ENCODE measurements around the gene KRT84.

KRT84 gene, protein sequence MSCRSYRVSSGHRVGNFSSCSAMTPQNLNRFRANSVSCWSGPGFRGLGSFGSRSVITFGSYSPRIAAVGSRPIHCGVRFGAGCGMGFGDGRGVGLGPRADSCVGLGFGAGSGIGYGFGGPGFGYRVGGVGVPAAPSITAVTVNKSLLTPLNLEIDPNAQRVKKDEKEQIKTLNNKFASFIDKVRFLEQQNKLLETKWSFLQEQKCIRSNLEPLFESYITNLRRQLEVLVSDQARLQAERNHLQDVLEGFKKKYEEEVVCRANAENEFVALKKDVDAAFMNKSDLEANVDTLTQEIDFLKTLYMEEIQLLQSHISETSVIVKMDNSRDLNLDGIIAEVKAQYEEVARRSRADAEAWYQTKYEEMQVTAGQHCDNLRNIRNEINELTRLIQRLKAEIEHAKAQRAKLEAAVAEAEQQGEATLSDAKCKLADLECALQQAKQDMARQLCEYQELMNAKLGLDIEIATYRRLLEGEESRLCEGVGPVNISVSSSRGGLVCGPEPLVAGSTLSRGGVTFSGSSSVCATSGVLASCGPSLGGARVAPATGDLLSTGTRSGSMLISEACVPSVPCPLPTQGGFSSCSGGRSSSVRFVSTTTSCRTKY

DNA sequence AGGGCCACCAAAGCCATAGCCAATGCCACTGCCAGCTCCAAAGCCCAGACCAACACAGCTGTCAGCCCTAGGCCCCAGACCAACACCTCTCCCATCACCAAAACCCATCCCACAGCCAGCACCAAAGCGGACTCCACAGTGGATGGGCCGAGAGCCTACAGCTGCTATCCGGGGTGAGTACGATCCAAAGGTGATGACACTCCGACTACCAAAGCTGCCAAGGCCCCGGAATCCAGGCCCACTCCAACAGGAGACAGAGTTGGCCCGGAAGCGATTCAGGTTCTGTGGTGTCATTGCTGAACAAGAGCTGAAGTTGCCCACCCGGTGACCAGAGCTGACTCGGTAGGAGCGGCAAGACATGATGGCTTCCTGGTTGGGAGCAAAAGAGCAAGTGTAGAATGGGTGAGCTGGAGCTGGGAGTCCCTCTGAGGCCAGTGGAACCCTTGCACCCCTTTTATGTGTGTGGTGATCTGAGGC lies at the start of gene KRT84:
Gene KRT84 (minus strand): TSS at position 427 of the 477 bp plus-strand sequence. CDS start 67 bp downstream, at position 360.
- DNase-seq = no peak

DNA sequence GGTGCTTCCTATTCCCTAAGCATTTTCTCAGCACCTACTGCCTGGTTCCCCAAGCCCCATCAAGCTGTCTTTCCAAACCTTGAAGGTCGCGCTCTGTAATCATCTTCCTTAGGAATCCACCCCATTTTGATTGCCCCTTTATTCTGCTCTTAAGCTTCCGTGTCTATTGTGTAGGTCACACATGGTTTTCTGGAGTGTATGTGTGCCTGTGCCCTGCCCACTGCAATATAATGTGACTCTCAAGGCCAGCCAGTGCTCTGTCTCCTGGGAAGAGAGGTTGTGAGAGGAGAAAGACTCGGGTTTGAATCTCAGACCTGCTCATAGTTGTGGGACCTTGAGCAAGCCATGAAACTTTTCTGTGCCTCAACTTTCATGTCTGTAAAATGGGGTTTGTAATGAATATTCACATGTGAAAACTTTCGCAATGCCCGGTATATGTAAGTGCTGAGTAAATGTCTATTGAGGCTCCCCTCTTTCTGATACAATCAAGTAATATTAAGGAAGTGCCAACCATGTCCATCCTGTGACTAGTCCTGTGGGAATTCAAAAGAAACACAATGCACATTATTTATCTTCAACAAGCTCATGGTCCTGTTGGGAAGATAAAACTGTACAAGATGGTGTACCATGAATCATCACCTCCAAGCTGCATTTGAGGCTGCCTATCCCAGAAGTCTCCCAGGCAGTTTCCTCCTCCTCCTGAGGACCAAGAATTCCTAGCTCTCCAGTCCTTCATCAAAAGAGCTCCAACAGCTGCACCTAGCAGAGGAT lies 49.5 kb upstream of the KRT84 start:
- no peak for DNase-seq

DNA sequence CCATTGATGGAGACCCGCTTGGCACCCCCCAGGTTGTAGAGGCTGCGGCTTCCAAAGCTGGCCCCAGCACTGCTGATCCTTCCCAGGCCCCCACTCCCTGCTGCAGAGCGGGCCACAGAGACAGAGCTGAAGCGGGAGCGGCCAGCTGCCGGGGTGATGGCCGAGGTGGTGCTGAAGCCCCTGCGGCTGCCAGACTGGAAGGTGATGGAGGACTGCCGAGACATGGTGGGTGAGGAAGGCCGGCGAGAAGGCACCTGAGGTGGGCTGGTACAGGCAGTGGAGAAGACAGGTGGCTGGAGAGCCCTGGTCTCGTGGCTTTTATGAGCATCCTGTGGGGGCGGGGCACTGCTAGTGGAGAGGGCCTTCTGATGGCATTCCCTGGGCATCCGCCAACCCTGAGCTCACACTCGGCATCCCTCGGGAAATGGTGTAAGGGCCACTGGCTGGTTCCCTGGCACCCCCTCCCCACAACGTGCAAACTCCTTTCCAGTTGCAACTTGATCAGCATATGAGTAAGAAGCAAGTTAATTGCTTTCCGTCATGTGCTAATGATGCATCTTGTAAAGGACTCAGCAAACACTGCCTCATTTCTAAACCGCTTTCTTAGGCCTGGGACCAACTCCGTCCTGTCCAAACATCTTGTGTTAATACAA lies 48.8 kb upstream of the KRT84 start, which contains the start of gene KRT75:
Gene KRT75 (minus strand): TSS at position 291 of the 653 bp plus-strand sequence. CDS start 67 bp downstream, at position 224.
- no peak for DNase-seq

DNA sequence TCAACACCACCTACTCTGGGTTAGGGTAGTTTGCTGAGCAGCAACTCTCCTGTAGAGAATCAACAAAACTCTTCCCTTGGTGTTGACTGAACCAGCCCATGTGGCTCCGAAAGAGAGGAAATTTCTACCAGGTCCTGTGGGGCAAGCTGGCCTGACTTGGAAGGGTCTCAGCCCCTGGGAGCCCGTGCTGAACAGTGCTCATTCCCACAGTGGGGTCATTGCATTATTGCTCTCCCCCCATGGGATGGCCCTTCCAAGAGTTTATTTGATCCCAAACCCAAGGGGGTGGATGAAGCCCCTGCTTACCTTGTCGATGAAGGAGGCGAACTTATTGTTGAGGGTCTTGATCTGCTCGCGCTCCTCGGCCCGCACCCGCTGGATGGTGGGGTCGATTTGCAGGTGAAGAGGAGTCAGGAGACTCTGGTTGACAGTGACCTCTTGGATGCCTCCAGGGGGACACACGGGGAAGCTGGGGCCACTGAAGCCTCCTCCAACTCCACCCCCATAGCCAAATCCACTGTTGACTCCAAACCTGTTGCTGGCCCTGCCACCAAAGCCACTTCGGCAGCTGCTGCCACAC lies 48.1 kb upstream of the KRT84 start:
- DNase-seq = no peak

DNA sequence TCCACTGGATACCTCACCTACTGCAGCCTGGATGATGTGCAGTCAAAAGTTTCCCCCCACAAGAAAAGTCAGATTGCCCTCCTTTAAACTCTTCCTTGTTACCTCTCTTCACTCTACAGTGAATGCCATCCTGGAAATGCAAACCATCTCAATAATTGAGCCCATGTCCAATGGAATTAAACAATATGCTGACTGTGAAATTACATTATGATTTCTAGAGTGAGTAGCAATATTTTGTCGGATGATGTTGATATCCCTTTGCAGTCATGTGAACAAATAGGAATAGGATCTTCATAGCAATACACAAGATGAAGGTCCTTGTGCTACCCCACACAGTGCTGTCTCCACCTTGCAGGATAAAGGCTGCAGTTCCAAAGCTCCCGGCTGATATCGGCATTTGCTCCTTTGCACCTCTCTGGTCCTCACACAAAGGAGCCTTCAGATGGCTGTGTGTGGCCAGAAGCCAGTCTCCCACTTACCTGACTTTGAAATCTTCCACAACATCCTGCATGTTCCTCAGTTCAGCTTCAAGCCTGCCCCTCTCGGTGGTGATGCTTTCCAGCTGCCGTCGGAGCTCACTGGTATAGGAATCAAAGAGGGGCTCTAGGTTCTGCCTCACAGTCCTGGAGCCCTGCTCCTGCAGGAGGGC lies 47.2 kb upstream of the KRT84 start:
- no peak for DNase-seq

DNA sequence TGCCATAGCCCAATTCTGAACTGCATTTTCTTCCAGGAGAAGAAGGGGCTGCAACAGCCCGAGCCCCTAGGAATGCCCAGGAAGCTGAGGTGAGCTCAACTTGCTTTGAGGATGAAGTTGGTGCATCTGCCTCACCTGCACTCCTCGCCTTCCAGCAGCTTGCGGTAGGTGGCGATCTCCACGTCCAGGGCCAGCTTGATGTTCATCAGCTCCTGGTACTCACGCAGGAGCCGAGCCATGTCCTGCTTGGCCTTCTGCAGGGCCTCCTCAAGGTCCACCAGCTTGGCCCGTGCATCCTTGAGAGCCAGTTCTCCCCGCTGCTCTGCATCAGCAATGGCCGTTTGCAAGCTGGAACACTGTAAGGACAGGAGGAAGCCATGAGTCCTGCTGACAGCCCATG lies 42.7 kb upstream of the KRT84 start:
- DNase-seq = no peak

DNA sequence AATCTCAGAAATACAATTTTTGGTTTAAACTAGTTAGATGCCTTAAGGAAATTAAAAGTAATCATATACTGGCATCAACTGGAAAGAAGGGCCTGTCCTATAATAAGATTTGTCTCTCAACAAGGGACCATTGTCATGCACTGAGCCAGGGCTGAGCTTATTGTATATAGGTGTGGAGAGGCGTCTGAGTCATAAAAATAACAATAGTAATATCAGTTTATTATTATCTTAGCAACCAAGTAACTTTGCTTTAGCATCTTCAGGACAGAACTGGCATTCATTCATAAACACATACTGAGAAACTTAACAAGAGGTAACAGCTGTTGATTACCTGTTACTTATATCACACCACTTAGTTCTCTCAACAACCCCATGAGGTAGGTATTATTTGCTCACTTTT lies 41.6 kb upstream of the KRT84 start:
- no peak for DNase-seq

DNA sequence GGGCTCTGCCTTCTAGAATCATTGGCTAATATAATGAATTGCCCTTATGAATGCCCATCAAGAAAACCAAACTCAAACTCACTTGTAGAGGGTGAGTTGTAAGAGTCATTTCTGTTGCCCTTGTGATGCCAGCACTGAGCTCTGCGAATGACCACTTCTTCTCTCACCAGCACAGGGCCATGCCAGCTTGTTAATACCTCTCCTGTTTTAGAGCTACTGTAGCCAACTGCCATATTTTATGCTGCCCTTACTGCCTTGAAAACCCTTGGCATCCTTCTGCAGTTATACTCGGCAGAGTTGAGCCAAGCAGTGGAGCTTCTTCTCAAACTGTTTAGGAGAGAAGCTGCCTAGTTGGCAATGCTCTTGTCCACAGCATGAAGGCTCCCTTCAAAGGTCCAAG lies 40.6 kb upstream of the KRT84 start:
- DNase-seq = no peak

DNA sequence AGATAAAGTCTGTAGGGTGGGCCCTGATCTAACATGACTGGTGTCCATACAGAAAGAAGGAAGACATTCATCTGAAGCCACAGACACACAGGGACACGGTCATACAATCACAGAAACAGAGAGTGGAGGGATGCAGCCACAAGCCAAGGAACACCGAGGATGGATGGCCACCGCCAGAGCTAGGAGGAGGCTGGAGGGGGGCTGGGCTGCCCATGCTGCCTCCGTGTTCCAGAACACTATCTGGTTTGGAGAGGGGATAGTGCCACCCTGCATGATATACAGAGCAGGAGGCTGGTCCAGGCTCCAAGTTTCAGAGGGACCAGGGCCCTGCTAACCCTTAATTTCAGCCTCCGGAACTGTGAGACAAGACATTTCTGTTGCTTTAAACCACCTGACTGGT lies 40.0 kb upstream of the KRT84 start:
- DNase-seq = no peak

DNA sequence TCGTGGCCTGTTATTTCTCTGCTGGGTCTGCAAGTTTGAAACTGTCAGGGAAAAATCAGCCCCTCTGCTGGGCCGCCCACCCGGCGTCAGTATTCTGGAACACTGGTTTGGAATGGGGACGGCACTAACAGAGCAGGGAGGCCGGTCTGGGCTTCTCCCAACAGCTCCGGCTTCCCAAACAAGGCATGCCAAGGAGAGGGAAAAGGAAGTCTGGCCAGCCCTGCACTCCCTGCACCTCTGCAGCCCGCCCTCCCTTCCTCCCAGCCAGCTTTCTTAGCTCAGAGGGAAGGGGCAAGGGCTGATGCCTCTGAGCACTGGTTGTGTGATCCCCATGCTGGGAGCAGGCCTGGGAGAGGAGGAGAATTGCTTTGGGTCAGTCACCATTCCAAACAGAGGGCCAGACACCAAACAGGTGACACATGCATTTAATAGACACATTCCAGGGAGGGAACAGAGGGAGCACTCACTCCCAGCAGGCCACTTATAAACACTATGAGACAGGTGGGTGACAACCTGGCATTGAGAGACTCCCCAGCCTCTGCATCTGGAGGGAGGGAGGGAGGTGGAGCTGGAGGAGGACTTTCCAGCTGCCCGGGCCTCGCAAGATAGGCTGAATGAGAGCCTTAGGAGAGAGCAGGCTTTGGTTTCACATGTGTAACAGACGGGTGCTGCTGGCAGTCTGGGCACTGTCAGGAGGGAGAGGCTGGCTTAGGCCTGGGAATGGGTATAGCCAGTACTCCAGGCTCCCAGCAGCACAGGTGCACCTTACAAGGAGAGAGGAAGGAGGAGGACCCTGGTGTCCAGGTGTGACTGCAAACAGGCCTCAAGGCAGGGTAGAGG lies 38.4 kb upstream of the KRT84 start:
- no peak for DNase-seq

DNA sequence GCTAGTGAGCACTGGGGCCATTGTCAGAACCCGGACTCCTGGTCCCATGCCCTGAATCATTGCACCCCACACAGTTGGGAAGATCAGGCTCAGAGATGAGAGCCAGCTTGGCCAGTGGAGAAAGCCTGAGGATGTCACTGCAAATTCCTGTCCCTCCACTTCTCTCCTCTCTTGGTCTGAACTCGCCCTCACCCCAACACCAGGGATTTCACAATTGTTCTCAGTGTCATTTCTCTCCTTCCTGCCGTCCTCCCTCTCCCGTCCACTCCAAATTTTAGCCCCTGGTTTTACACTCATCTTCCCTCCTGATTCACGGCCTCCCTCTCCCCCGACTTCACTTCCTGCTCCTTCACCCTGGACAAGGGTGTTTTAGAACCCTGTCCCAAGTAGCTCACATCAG lies 37.6 kb upstream of the KRT84 start:
- no peak for DNase-seq

DNA sequence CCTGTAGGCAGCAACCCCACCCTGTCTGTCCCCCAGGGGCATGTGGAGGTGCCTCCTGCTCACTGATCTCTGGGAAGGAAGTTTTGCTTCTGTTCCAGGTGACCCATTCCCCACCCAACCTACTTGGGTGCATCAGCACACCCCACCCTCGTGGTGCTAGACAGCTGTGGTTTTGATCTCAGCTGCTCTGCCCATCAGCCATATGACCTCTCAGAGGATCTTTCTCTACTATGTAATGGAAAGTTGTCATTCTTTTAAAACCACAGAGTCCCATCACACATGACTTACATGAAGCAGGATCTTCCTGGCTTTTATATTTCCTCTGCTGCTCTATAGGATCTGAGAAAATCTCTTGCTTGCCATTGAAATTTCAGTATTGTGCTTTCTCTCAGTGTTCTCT lies 34.2 kb upstream of the KRT84 start:
- DNase-seq = no peak

DNA sequence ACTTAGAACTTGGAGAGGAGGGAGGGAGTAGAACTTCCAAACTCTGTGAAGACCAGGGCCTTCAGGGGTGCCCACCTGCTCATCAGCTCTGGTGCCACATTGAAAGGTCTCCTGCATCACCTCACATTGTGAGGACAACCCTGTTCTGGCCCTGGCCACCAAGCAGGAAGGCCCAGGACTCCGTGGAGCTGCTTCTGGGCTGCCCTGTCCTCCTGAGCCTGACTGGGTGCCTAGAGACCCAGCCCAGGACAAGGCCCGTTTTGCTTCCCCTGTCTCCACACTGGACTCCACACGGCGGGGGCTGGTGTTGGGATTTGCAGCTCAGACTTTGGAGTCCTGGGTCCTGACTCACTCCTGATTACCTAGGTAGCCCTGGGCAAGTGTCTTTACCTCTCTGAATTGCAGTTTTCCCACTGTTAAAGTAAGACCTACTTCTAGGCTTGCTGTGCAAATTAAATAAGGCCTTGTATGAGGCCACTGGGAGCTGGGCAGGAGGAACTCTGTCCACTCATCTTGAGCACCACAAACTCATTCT lies 33.2 kb upstream of the KRT84 start:
- DNase-seq = no peak

DNA sequence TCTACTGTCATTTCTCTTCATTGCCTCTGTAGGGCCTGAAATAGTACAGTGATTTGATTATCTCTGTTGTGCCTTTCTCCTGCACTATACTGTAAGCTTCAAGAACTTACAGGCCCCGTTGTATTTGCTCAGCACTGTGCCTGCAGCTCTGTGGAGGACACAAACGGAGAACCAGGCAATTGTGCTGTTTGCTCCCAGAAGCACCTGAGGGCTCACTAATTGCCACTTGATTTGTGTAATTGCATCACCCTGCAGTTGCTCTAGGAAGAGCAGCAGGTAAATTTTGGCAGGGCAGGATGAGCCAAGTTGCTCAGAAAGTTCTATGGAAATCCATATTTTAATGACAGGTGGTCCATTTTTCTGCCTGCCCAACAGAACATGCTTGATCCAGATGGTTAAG lies 32.3 kb upstream of the KRT84 start:
- no peak for DNase-seq

DNA sequence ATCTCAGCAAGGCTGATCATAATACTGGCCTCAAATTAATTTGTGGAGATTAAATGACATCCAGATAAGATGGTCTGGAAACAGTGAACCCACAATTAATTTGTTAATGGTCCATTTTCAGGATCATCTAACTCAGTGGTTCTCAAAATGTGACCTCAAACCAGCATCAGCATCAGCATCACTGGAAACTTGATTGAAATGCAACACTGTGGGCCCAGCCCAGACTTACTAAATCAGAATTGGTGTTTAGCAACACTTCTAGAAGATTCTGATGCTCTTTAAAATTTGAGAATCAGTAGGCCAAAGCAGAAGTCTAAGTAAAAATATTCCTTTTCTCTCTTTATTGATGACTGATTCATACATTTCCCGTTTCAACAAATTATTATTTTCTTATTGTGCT lies 31.3 kb upstream of the KRT84 start:
- DNase-seq = no peak

DNA sequence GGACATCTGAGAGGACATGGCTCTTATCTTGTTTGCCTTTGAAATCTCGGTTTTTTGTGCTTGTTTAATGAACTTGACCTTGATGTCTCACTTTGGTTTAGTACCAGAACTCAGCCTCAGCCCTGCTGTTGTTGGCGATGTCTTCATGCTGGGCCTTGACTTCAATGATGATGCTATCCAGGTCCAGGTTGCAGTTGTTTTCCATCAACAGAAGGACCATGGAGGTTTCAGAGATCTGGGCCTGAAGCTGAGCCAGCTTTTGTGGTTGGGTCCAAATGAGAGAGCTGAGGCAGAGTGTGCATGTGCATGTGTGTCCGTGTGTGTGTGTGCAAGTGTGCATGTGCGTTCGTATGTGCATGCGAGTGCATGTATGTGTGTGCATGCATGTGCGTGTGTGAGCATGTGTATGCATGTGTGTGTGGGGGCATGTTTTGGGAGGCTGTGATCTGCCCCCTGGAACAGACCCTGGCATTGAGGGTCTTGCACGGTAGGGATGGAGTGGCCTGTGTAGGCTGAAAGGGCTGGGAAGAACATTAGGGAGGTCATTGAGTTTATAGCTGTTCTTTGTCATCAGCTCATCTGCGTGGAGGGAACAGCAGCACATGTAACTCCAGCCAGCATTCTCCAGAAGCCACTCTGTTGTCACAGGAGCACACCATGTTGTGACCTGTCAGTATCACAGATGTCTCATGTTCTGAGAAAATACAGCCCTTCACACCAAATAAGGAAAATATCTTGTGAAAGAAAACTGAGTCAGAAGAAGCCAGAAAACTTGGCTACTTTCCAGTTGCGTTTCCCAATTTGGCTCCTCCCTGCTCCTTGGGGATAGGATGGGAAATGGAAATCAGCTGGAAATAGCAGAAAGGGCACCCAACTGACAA lies 30.7 kb upstream of the KRT84 start:
- DNase-seq = no peak

DNA sequence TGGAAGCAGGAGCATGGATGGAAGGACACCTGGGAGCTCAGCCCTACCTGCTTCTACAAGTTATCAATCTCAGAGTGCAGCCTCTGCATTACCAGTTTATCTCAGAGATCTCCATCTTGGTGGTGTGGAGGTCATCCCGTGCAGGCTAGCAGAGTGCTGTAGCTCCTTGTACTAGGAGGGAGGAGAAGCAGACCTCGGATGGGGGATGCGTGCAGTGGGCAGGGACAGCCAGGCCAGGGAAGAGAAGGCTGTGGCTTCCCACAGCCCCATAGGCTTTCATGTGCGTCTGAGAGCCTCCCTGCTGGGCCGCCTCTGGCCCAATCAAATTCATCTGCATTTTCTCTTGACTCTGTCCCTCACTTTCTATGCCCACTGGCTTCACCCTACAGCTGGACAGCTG lies 29.5 kb upstream of the KRT84 start:
- no peak for DNase-seq

DNA sequence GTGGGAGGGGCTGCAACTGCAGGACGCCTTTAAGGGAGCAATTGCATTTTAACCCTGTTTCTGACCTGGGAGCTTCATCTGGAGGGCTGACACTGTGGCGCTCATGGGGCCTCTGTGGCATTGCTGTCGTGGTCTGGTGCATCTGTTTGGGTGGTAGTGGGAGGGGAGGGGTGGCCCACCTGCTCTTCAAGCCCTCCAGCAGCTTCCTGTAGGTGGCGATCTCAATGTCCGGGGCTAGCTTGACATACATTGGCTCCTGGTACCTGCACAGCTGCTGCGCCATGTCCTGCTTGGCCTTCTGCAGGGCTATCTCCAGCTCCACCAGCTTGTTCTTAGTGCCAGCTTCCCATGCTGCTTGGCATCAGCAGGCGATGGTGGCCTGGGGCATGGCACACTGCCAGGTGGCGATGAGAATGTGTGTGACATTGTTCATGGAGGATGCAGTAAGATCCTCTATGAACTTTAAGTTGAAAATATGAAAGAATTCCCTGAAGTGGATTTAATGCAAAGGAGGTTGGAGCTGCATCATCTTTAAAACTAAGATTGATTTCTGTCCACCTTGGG lies 28.4 kb upstream of the KRT84 start:
- DNase-seq = no peak

DNA sequence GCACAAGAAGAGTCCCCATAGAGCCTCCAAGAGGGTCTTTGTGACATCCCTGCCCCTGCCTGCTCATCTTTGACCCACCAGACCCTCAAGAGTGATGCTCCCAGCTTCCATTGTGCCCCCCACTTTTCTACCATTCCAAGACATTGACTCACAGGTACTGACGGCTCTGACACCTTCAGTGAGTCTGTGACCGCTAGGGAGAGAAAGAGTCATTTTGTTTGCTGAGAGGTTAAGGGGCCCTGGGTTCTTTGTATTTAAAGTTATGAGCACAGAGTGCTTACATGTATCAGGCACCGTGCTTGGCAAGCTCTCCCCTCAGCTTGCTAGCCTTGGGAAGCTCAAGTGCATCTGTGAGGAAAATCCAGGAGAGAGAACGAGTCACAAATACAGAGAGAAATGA lies 27.8 kb upstream of the KRT84 start:
- DNase-seq = no peak

DNA sequence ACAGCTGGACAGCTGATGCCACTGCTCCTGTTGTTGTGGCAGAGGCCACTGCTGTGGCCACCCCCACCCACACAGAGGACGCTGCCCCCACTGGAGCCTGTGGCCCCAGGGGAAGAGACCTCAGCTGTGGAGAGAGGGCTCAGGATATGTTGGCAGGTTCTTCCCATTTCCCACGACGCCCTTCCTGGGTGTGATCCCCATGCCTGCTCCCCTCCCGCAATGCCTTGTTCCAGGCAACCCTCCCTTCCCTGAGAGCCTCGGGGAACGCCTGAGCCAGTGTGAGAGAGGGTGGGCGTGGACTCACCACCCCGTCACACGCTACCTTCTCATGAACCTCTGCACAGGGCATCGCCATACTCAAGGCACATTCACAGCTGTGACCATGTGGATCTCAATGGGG lies 26.4 kb upstream of the KRT84 start:
- DNase-seq = no peak

Data from activated T-cell treated with anti-CD3 and anti-CD28 coated beads for 4 hours (primary cell).